SJSA1 (cell line): ENCODE data around the gene ASB2. TPM values are rescaled to one million over a fixed set of nuclear protein-coding genes. Genes with fewer than 3 reads are reported as not detected.

Experiments
- DNase-seq, 2 experiments: peaks; one replicate each; pipeline ENCODE4 v3.0.0-alpha.2; 2015 to 2020; ENCODE audit warnings: low spot score in 2 of 2, low read depth in 1 of 2
- H3K27ac ChIP-seq: fragments of 250-450 bp; sonication (Bioruptor Pico); 2 replicates; pipeline ENCODE4 v1.5.1; 2020; ENCODE audit warnings: mild to moderate bottlenecking, moderate library complexity
- H3K27me3 ChIP-seq: fragments of 250-450 bp; sonication (Bioruptor Pico); replicated peaks from 2 replicates; pipeline ENCODE4 v1.5.1; 2020; ENCODE audit warnings: mild to moderate bottlenecking, moderate library complexity
- H3K36me3 ChIP-seq: fragments of 250-450 bp; sonication (Bioruptor Pico); 2 replicates; pipeline ENCODE4 v1.5.1; 2020; ENCODE audit warnings: mild to moderate bottlenecking
- H3K4me1 ChIP-seq: fragments of 250-450 bp; sonication (Bioruptor Pico); replicated peaks from 2 replicates; pipeline ENCODE4 v1.6.1; 2021; ENCODE audit warnings: mild to moderate bottlenecking
- H3K4me3 ChIP-seq: fragments of 250-450 bp; sonication (Bioruptor Pico); 2 replicates; pipeline ENCODE4 v1.5.1; 2020; ENCODE audit warnings: mild to moderate bottlenecking
- H3K9me3 ChIP-seq: fragments of 250-450 bp; sonication (Bioruptor Pico); replicated peaks from 2 replicates; pipeline ENCODE4 v1.5.1; 2020; ENCODE audit warnings: mild to moderate bottlenecking
- total RNA-seq: library from RNA; depleted of rRNA; stranded (reverse); fragments of >200 nt; shearing (Covaris generic); gene quantifications from 2 replicates; pipeline ENCODE4 v1.2.3, GENCODE V29; 2014

The ASB2 gene
- total RNA-seq, 1 experiment from 2014 or later = 14.9 TPM

- Histone ChIP-seq H3K27me3 (no peaks in the 10 kb centered on the region), H3K9me3 (no peaks in the 10 kb centered on the region), H3K4me3 (no peak overlapping the region), H3K36me3 (no peaks in the 10 kb centered on the region; the same call in 1 of the 2 replicates), H3K27ac (no peak overlapping the region), H3K4me1 (peaks cover 40% of the 10 kb centered on the region)
- DNase-seq = no peak
Observed at GRCh38 chr14:93969082-93969828, 7.1 kb downstream of the ASB2 start.

- no peaks in the 10 kb centered on the region for H3K27me3 ChIP-seq
- DNase-seq = no peak
- H3K36me3 ChIP-seq = peaks cover 8% of the 10 kb centered on the region
- H3K9me3 ChIP-seq = no peaks in the 10 kb centered on the region
- H3K4me3 ChIP-seq = no peak overlapping the region
- H3K4me1 ChIP-seq = peaks cover 47% of the 10 kb centered on the region
- no peak overlapping the region for H3K27ac ChIP-seq
Observed at GRCh38 chr14:93967637-93968250, 8.6 kb downstream of the ASB2 start.

GRCh38 chr14:93965946-93966474, 10.4 kb downstream of the ASB2 start:
- Histone ChIP-seq H3K27ac (peak overlapping the region; percentile 59), H3K36me3 (peaks cover 8% of the 10 kb centered on the region), H3K4me3 (no peak overlapping the region), H3K9me3 (no peaks in the 10 kb centered on the region), H3K27me3 (no peaks in the 10 kb centered on the region), H3K4me1 (peaks cover 42% of the 10 kb centered on the region)
- no peak for DNase-seq

GRCh38 chr14:93965287-93965821, 11.0 kb downstream of the ASB2 start:
- H3K27ac ChIP-seq = peak overlapping the region; percentile 59
- no peaks in the 10 kb centered on the region for H3K9me3 ChIP-seq
- no peaks in the 10 kb centered on the region for H3K27me3 ChIP-seq
- H3K36me3 ChIP-seq = peaks cover 8% of the 10 kb centered on the region
- H3K4me1 ChIP-seq = peaks cover 37% of the 10 kb centered on the region
- DNase-seq = peak; percentile 61 to 66
- no peak overlapping the region for H3K4me3 ChIP-seq

- no peak for DNase-seq
- Histone ChIP-seq H3K4me1 (peaks cover 39% of the 10 kb centered on the region), H3K27ac (peak overlapping the region; percentile 40), H3K9me3 (no peaks in the 10 kb centered on the region), H3K27me3 (no peaks in the 10 kb centered on the region), H3K36me3 (peaks cover 8% of the 10 kb centered on the region), H3K4me3 (no peak overlapping the region)
Observed at GRCh38 chr14:93964820-93965286, 11.5 kb downstream of the ASB2 start.

- peaks cover 44% of the 10 kb centered on the region for H3K4me1 ChIP-seq
- no peaks in the 10 kb centered on the region for H3K9me3 ChIP-seq
- no peaks in the 10 kb centered on the region for H3K27me3 ChIP-seq
- H3K27ac ChIP-seq = no peak overlapping the region
- no peak for DNase-seq
- H3K4me3 ChIP-seq = no peak overlapping the region
- peaks cover 8% of the 10 kb centered on the region for H3K36me3 ChIP-seq
Observed at GRCh38 chr14:93964281-93964680, 12.1 kb downstream of the ASB2 start.

GRCh38 chr14:93963692-93964091, 12.7 kb downstream of the ASB2 start:
- Histone ChIP-seq H3K4me3 (no peak overlapping the region), H3K4me1 (peaks cover 50% of the 10 kb centered on the region), H3K27ac (no peak overlapping the region), H3K36me3 (peaks cover 8% of the 10 kb centered on the region), H3K9me3 (no peaks in the 10 kb centered on the region), H3K27me3 (no peaks in the 10 kb centered on the region)
- DNase-seq = no peak

- Histone ChIP-seq H3K9me3 (no peaks in the 10 kb centered on the region), H3K27me3 (no peaks in the 10 kb centered on the region), H3K36me3 (peaks cover 8% of the 10 kb centered on the region), H3K4me1 (peaks cover 58% of the 10 kb centered on the region), H3K4me3 (no peak overlapping the region), H3K27ac (no peak overlapping the region)
- no peak for DNase-seq
Observed at GRCh38 chr14:93962701-93963601, 13.4 kb downstream of the ASB2 start.

- Histone ChIP-seq H3K9me3 (no peaks in the 10 kb centered on the region), H3K27me3 (no peaks in the 10 kb centered on the region), H3K4me3 (no peak overlapping the region), H3K4me1 (peaks cover 59% of the 10 kb centered on the region), H3K36me3 (peaks cover 8% of the 10 kb centered on the region), H3K27ac (no peak overlapping the region)
- no peak for DNase-seq
Observed at GRCh38 chr14:93961620-93962019, 14.8 kb downstream of the ASB2 start.

GRCh38 chr14:93960774-93961438, 15.5 kb downstream of the ASB2 start:
- no peaks in the 10 kb centered on the region for H3K9me3 ChIP-seq
- DNase-seq = no peak
- no peak overlapping the region for H3K4me3 ChIP-seq
- H3K27me3 ChIP-seq = no peaks in the 10 kb centered on the region
- H3K4me1 ChIP-seq = peaks cover 52% of the 10 kb centered on the region
- peak overlapping the region; percentile 87; the same call in 1 of the 2 replicates for H3K27ac ChIP-seq
- peaks cover 8% of the 10 kb centered on the region for H3K36me3 ChIP-seq

GRCh38 chr14:93960108-93960475, 16.3 kb downstream of the ASB2 start:
- Histone ChIP-seq H3K9me3 (no peaks in the 10 kb centered on the region), H3K27ac (peak overlapping the region; percentile 87), H3K4me1 (peaks cover 44% of the 10 kb centered on the region), H3K27me3 (no peaks in the 10 kb centered on the region), H3K36me3 (peaks cover 8% of the 10 kb centered on the region), H3K4me3 (no peak overlapping the region)
- no peak for DNase-seq

GRCh38 chr14:93959239-93960107, 16.9 kb downstream of the ASB2 start:
- Histone ChIP-seq H3K36me3 (peaks cover 8% of the 10 kb centered on the region), H3K4me1 (peaks cover 38% of the 10 kb centered on the region), H3K27ac (peak overlapping the region; percentile 87), H3K4me3 (no peak overlapping the region), H3K9me3 (no peaks in the 10 kb centered on the region), H3K27me3 (no peaks in the 10 kb centered on the region)
- DNase-seq = peak; percentile 96 to 97
